HG03095 (cell line): Measurements from ENCODE around the gene SELENOK.

ENCODE experiments used
- ATAC-seq: cut with Tn5 transposase; IDR thresholded peaks from one replicate; pipeline ENCODE4 v1.9.1; 2021; ENCODE audit warnings: moderate library complexity; ENCODE audit not compliant: unreplicated experiment

SELENOK gene

DNA sequence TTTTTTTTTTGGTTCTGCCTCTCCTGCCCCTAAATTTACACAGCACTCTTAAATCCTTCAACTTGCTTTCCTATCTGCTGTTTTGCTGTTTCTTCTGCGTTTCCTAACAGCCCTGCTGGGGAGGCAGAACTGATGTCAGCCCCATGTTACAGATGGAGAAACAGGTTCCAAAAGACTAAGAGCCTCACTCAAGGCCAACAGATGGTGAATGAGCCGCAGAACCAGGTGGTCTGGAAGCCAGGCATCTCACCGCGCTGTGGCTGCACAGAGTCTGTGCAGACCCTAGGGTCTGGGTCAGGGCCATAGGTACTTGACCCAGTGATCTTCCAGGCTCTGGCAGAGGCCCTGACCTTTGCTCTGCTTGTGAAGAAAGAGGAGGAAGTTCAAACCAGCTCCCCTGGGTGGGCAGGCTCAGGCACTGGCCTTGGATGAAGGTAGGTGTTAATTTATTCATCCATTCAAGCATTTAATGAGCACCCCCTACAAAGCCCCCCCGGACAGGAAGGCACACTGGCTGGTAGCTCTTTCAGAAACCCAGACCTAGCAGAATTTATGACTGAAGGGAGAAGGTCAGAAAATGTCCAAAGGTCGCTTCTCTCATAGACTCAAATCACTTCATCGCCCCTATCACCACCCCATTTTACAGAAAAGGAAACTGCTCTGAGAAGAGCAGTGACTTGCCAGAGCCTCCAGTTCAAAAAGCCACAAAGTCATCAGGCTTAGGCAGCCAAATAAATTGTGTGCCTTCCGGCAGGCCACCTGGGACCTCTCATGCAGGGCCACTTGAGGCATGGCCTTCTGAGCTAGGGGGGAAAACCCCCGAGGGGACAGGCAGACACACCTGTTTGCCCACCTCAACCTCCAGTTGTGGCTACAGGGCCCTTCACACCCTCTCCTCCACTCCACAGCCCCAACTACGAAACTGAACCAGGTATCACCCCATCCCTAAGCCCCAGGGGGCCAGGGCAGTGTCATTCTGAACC, 48.2 kb downstream of the SELENOK start:
- ATAC-seq = peak; percentile 41

DNA sequence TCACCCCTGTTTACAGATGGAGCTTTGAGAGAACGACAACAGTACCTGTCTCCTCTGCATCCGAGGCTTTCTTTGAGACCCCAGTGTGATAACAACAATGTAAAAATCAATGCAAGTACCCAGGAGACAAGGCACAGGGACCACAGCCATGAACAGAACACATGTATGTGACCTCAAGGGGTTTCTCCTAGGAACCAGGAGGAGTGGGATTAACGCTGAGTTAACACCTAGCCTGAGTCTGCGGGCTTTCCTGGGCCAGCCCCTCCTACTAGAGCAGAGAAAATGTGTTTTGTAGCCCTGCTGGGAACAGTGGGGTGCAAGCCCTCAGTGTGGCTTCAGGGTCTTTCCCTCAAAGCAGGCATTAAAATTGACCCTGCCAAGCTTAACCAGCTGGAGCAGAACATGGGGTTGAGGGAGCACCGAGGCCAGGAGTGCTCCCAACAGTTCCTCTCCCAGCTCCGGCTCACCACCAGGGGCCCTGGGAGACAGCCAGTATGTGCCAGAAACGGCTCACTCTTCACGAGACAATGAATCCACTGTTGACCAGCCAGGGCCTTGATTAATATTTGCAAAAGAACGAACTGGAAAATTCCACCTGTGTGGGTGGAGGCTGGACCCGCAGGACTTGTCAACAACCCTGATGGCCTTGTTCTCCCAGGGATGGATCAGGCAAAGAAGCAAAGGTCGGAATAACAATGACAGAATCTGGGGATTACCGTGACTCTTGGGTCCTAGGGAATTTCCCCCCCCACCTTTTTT, 49.0 kb downstream of the SELENOK start:
- ATAC-seq = no peak

DNA sequence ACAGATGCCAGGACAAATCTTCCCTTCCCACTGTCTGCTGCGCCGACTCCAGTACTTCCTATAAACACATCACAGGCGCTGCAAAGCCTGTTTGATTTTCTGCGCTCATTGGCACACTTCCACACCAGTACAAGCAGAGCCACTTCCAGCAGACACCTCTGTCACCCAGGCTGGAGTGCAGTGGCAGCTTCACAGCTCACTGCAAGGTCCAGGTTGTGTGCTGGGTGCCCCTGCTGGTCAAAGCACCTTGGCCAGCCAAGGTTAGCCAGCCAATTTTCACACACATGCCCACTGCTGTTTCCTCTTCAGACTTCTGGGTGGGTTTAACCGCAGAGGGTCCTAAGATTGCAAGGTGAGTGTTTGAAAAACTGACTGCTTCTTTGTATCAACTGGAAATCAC, 50.4 kb downstream of the SELENOK start:
- no peak for ATAC-seq

DNA sequence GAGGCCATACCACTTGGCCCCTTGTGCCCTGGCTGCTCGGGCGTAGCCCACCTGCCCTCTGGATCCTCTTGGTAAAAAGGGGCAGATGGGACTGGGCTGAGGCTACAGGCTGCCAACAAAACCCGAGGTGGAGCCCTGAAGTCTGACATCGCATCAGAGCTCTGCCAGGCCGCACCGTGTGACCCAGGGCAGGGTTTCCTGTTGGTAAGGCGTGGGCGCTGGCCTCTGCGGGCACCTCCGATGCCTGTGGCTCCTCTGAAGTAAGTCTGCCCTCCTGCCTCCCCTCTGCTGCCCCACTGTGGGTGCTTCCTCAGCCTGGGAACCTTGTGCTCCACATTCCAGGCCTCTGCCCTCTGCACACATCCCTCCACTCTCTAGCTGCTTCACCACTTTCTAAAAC, 54.3 kb downstream of the SELENOK start:
- no peak for ATAC-seq

DNA sequence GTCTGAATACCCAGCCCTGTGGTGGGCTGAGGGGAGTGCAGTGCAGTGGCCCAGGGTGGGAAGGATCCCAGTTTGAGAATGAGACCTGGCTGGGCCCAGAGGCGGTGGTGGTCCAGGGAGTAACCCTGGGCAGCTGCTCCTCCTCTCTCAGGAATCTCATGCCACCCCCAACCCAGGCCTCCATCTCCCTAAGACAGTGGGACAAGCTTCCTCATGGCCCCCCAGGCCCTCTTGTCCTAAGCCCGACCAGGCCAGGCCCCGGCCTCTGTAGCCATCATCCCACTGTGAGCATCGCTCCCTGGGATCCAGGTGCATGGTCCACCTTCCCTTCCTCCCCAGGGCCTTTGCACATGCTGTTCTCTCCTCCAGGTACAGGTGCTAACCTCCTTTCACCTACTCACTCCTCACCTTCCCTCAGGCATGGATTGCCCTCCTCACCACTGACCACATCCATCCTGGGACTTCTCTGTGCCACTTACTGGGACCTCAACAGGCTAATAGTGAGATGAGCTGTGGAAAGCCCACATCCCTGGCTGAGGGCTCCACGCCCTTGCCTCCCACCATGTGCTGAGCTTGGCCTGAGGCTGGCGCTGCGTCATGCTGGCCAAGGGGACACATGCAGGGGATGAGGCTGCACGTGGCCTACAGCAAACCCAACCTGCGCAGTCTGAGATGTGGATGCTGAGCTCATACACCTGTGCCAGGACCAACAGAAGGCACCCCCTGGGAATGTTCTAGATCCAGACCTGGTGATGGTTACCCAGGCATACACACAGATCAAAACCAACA, 55.4 kb downstream of the SELENOK start:
- no peak for ATAC-seq

DNA sequence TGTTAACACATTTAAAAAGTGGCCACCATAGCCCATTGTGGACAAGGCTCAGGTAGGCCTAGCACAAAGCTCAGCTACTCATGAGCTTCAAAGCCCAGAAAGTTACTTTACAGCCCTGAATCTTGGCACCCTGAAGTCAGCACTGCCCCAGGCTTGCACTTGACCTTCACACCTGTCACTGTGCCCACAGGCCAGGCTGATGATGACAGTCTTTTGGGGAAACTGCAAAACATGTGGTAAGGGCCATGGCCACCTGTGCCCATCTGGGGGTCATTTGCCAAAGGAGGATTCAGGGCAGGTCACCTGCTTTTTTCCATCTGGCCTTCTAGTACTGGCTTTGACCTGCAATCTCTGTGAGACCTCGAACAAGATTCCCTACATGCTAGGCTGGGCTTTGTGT, 56.4 kb downstream of the SELENOK start:
- no peak for ATAC-seq

DNA sequence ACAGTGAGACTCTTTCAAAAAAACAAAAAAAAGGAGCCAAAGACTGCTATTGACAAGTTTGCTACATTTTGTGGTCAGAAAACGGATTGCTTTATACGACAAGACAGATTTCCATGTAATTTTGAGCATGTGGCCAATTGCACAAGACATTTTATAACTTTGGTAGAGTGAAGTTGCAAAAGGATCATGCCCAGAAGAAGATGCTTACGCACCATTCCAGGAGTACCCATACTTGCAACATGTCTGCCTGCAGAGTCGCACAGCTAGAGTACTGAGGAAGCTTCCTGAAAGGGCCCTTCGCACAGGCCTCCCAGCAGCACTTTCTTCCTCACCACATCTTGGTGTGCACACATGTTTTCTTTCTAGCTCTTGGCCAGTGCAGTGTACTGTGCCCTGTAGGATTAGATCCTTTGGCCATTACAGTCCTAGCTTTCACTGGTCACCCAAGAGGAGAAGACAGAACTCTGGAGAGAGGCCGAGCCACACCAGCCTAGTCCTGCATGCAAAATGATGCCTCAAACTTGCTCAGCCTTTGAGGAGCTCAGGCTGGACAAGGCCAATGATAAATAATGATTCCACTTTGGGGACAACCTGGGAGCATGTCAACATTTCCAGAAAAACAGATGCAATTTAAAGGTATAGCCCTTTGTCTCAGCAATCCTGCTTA, 57.1 kb downstream of the SELENOK start:
- no peak for ATAC-seq
